HepG2 (cell line): ENCODE results near the gene GALNT10. TPM values are rescaled to one million over a fixed set of nuclear protein-coding genes. Genes with fewer than 3 reads are reported as not detected.

ENCODE experiments used
- CCAR2 ChIP-seq: fragments of 200-400 bp; formaldehyde crosslinking; optimal IDR thresholded peaks from 2 replicates; pipeline ENCODE3; 2018; ENCODE audit warnings: low read depth, mild to moderate bottlenecking, low read length, moderate library complexity
- CEBPB ChIP-seq: IDR thresholded peaks from 2 replicates; pipeline ENCODE4 v1.6.1; 2011; ENCODE audit warnings: low read depth, low read length, improper control_type of control experiment, borderline replicate concordance
- CENPX ChIP-seq: sonication (generic); formaldehyde crosslinking; IDR thresholded peaks from 2 replicates; pipeline ENCODE4 v1.9.0; 2021; ENCODE audit warnings: mild to moderate bottlenecking, missing genetic modification reagents, moderate library complexity
- DNMT1 ChIP-seq: sonication (generic); formaldehyde crosslinking; IDR thresholded peaks from 2 replicates; pipeline ENCODE4 v1.5.1; 2020; ENCODE audit warnings: mild to moderate bottlenecking, missing genetic modification reagents
- ELF4 ChIP-seq: sonication (generic); formaldehyde crosslinking; IDR thresholded peaks from 2 replicates; pipeline ENCODE4 v1.5.0; 2020; ENCODE audit warnings: missing genetic modification reagents, mild to moderate bottlenecking, moderate library complexity, borderline replicate concordance
- HNF4G ChIP-seq, 2 experiments: sonication (generic) in 1 of 2; formaldehyde crosslinking in 1 of 2; IDR thresholded peaks; 2 replicates each; pipeline versions ENCODE4 v1.4.0 to v1.6.1; 2011 to 2020; ENCODE audit warnings: borderline replicate concordance in 2 of 2, low read depth in 2 of 2, mild to moderate bottlenecking in 2 of 2, low read length in 1 of 2, missing genetic modification reagents in 1 of 2, moderate library complexity in 1 of 2
- SATB2 ChIP-seq: sonication (generic); formaldehyde crosslinking; IDR thresholded peaks from 2 replicates; pipeline ENCODE4 v1.5.0; 2020; ENCODE audit warnings: missing genetic modification reagents
- SMARCC2 ChIP-seq: fragments of 450-650 bp; IDR thresholded peaks from 2 replicates; pipeline ENCODE4 v1.6.1; 2017; ENCODE audit warnings: antibody characterized with exemption, mild to moderate bottlenecking
- STAG1 ChIP-seq: sonication (generic); formaldehyde crosslinking; IDR thresholded peaks from 2 replicates; pipeline ENCODE4 v1.4.0; 2020; ENCODE audit warnings: missing genetic modification reagents
- TBL1XR1 ChIP-seq: fragments of 150-350 bp; IDR thresholded peaks from 2 replicates; pipeline ENCODE4 v1.6.1; 2014; ENCODE audit warnings: borderline replicate concordance, low read length; ENCODE audit not compliant: partially characterized antibody
- ZNF20 ChIP-seq: sonication (generic); formaldehyde crosslinking; IDR thresholded peaks from 2 replicates; pipeline ENCODE4 v1.4.0; 2020; ENCODE audit warnings: mild to moderate bottlenecking, moderate library complexity, missing genetic modification reagents
- ZNF570 ChIP-seq: sonication (generic); formaldehyde crosslinking; IDR thresholded peaks from 2 replicates; pipeline ENCODE4 v1.4.0; 2020; ENCODE audit warnings: mild to moderate bottlenecking, missing genetic modification reagents, borderline replicate concordance
- ZNF724P ChIP-seq: sonication (generic); formaldehyde crosslinking; IDR thresholded peaks from 2 replicates; pipeline ENCODE4 v1.8.0; 2022; ENCODE audit warnings: missing genetic modification reagents, borderline replicate concordance
- ZZZ3 ChIP-seq: sonication (generic); formaldehyde crosslinking; IDR thresholded peaks from 2 replicates; pipeline ENCODE4 v1.4.0; 2020; ENCODE audit warnings: missing genetic modification reagents, mild to moderate bottlenecking, borderline replicate concordance
- polyA plus RNA-seq, 8 experiments: library from polyadenylated mRNA; depleted of rRNA in 3 of 8; stranded (reverse) in 7 of 8; unstranded in 1 of 8; fragments of >200 nt; fragmentation: Illumina TruSeq in 4 of 8; extraction: Trizol in 4 of 8; gene quantifications; 2 replicates each; pipeline versions ENCODE4 v1.2.1 to v1.2.3, GENCODE V29; 2011 to 2016; ENCODE audit warnings: low read depth in 4 of 8, missing spikeins in 1 of 8, mixed read lengths in 1 of 8; ENCODE audit not compliant: insufficient read depth in 1 of 8
- total RNA-seq, 5 experiments: library from RNA; depleted of rRNA; stranded (reverse); fragments of >200 nt; fragmentation: Illumina TruSeq; extraction: Trizol; gene quantifications; 2 replicates each; pipeline ENCODE4 v1.2.3, GENCODE V29; 2016; ENCODE audit warnings: low read depth in 1 of 5
- TF ChIP-seq, protein P1 (sequence below): sonication (generic); formaldehyde crosslinking; IDR thresholded peaks from 2 replicates; pipeline ENCODE4 v1.4.0; 2020; ENCODE audit warnings: missing genetic modification reagents, borderline replicate concordance
- TF ChIP-seq, protein P2 (sequence below): sonication (generic); formaldehyde crosslinking; conservative IDR thresholded peaks from 2 replicates; pipeline ENCODE4 v1.8.1; 2023; ENCODE audit warnings: missing genetic modification reagents
- TF ChIP-seq, protein P3 (sequence below): fragments of 450-650 bp; IDR thresholded peaks from 2 replicates; pipeline ENCODE4 v1.6.1; 2017
- TF ChIP-seq, protein P4 (sequence below): sonication (generic); formaldehyde crosslinking; IDR thresholded peaks from 2 replicates; pipeline ENCODE4 v1.4.0; 2020; ENCODE audit warnings: missing genetic modification reagents, low read depth, mild to moderate bottlenecking, borderline replicate concordance
- TF ChIP-seq, protein P5 (sequence below): sonication (generic); formaldehyde crosslinking; IDR thresholded peaks from 2 replicates; pipeline ENCODE4 v1.8.0; 2022; ENCODE audit warnings: mild to moderate bottlenecking, missing genetic modification reagents, moderate library complexity

GALNT10 gene
- total and polyA plus RNA-seq, 2 of the 13 experiments (the other 11 are each of a cell fraction or from before 2014, with no cell fraction given): 8.1 to 11.2 TPM

DNA sequence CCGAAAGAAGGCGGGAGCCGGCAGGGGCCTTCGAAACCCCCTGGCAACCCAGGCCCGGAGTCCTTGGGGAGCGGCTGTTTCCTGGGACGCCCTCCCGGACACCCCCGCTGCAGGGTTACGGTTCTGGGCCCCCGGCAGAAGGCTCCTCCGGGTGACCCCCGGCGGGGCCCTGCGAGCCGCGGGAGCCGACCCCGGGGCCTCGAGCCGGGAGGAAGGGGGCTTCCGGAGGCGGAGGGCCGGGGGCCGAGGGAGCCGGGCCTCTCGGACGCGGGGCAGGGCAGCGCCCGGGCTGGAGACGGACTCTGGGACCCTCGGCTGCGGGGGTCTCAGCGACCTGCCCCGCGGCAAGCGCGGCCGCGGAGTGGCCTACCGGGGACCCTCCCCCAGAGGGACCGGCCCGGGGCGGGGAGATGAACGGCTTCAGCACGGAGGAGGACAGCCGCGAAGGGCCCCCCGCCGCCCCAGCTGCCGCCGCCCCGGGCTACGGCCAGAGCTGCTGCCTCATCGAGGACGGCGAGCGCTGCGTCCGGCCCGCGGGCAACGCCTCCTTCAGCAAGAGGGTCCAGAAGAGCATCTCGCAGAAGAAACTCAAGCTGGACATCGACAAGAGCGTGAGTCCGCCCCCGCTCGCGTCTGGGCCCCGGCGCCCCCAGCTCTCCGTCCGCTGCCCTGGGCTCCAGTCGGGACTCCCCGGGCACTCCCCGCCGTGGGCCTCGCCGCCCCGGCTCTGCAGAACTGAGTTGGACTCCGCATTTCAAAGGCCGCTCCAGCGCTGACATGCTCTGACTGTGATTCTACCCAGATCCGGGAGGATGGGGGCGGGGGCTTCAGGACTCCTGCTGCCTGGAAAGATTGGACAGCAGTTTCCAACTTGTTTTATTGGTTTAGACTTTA, 255.9 kb downstream of the GALNT10 start (continued):
- no peak for TF ChIP-seq HNF4G (IDR thresholded peaks at IDR 0.05; ENCODE audit: borderline replicate concordance, low read depth, low read length)
- TF ChIP-seq HNF4G (CRISPR knock-in tag; IDR thresholded peaks at IDR 0.05; ENCODE audit: borderline replicate concordance, low read depth): no peak
- no peak for TF ChIP-seq ELF4
- TF ChIP-seq, protein P1, sequence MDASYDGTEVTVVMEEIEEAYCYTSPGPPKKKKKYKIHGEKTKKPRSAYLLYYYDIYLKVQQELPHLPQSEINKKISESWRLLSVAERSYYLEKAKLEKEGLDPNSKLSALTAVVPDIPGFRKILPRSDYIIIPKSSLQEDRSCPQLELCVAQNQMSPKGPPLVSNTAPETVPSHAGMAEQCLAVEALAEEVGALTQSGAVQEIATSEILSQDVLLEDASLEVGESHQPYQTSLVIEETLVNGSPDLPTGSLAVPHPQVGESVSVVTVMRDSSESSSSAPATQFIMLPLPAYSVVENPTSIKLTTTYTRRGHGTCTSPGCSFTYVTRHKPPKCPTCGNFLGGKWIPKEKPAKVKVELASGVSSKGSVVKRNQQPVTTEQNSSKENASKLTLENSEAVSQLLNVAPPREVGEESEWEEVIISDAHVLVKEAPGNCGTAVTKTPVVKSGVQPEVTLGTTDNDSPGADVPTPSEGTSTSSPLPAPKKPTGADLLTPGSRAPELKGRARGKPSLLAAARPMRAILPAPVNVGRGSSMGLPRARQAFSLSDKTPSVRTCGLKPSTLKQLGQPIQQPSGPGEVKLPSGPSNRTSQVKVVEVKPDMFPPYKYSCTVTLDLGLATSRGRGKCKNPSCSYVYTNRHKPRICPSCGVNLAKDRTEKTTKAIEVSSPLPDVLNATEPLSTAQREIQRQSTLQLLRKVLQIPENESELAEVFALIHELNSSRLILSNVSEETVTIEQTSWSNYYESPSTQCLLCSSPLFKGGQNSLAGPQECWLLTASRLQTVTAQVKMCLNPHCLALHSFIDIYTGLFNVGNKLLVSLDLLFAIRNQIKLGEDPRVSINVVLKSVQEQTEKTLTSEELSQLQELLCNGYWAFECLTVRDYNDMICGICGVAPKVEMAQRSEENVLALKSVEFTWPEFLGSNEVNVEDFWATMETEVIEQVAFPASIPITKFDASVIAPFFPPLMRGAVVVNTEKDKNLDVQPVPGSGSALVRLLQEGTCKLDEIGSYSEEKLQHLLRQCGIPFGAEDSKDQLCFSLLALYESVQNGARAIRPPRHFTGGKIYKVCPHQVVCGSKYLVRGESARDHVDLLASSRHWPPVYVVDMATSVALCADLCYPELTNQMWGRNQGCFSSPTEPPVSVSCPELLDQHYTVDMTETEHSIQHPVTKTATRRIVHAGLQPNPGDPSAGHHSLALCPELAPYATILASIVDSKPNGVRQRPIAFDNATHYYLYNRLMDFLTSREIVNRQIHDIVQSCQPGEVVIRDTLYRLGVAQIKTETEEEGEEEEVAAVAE: no peak
- TF ChIP-seq, protein P2, sequence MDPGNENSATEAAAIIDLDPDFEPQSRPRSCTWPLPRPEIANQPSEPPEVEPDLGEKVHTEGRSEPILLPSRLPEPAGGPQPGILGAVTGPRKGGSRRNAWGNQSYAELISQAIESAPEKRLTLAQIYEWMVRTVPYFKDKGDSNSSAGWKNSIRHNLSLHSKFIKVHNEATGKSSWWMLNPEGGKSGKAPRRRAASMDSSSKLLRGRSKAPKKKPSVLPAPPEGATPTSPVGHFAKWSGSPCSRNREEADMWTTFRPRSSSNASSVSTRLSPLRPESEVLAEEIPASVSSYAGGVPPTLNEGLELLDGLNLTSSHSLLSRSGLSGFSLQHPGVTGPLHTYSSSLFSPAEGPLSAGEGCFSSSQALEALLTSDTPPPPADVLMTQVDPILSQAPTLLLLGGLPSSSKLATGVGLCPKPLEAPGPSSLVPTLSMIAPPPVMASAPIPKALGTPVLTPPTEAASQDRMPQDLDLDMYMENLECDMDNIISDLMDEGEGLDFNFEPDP (CRISPR knock-in tag): no peak
- TF ChIP-seq CCAR2: no peak
- no peak for TF ChIP-seq CEBPB
- TF ChIP-seq ZNF724P: no peak
- no peak for TF ChIP-seq DNMT1 (CRISPR knock-in tag)
- no peak for TF ChIP-seq ZZZ3 (CRISPR knock-in tag)
- TF ChIP-seq, protein P3, sequence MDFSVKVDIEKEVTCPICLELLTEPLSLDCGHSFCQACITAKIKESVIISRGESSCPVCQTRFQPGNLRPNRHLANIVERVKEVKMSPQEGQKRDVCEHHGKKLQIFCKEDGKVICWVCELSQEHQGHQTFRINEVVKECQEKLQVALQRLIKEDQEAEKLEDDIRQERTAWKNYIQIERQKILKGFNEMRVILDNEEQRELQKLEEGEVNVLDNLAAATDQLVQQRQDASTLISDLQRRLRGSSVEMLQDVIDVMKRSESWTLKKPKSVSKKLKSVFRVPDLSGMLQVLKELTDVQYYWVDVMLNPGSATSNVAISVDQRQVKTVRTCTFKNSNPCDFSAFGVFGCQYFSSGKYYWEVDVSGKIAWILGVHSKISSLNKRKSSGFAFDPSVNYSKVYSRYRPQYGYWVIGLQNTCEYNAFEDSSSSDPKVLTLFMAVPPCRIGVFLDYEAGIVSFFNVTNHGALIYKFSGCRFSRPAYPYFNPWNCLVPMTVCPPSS: no peak
- TF ChIP-seq, protein P4, sequence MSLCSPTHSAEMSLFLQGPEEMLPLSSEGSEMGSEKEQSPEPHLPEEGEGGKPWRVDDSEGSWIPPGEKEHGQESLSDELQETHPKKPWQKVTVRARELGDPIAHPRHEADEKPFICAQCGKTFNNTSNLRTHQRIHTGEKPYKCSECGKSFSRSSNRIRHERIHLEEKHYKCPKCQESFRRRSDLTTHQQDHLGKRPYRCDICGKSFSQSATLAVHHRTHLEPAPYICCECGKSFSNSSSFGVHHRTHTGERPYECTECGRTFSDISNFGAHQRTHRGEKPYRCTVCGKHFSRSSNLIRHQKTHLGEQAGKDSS: no peak
- TF ChIP-seq SATB2: no peak
- TF ChIP-seq SMARCC2: no peak
- TF ChIP-seq TBL1XR1: no peak
- TF ChIP-seq, protein P5, sequence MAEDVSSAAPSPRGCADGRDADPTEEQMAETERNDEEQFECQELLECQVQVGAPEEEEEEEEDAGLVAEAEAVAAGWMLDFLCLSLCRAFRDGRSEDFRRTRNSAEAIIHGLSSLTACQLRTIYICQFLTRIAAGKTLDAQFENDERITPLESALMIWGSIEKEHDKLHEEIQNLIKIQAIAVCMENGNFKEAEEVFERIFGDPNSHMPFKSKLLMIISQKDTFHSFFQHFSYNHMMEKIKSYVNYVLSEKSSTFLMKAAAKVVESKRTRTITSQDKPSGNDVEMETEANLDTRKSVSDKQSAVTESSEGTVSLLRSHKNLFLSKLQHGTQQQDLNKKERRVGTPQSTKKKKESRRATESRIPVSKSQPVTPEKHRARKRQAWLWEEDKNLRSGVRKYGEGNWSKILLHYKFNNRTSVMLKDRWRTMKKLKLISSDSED: no peak
- no peak for TF ChIP-seq ZNF20 (CRISPR knock-in tag)
- no peak for TF ChIP-seq CENPX
- TF ChIP-seq STAG1 (CRISPR knock-in tag): no peak
- TF ChIP-seq ZNF570: no peak
